ENCODE measurements around the gene TAF7.
A peak's percentile ranks its signal among the peaks of the same experiment; 100 is the strongest.

Gene TAF7

GRCh38 chr5:141320225-141321169 lies at the start of gene TAF7 (continued):
- 0 out of 2 replicates have a peak, but pooled peaks have one; percentile 6 for TF ChIP-seq KLF9 (tag by site-specific recombination; IDR thresholded peaks at IDR 0.05; ENCODE audit: low read depth)
- TF ChIP-seq YY1 (tag by site-specific recombination; IDR thresholded peaks at IDR 0.05), result peak; percentile 91
- peak; percentile 69; the same call in 1 of the 2 replicates for TF ChIP-seq ZEB2 (tag by site-specific recombination; IDR thresholded peaks at IDR 0.05)
- TF ChIP-seq ELK4 (IDR thresholded peaks at IDR 0.05; ENCODE audit: borderline replicate concordance, low read depth, low read length), result no peak; the same call in 1 of the 2 replicates
- 0 out of 2 replicates have a peak, but pooled peaks have one; percentile 9 for TF ChIP-seq WT1 (tag by site-specific recombination; IDR thresholded peaks at IDR 0.05)
- peak; percentile 81 for TF ChIP-seq SP3 (tag by site-specific recombination; IDR thresholded peaks at IDR 0.05)
- TF ChIP-seq ZNF366 (tag by site-specific recombination; conservative IDR thresholded peaks at IDR 0.05), result peak; percentile 37; the same call in 1 of the 2 replicates
- peak; percentile 85 for TF ChIP-seq KLF1 (tag by site-specific recombination; IDR thresholded peaks at IDR 0.05)
- peak; percentile 17; the same call in 1 of the 2 replicates for TF ChIP-seq ZFHX2 (tag by site-specific recombination; conservative IDR thresholded peaks at IDR 0.05)
- peak; percentile 87 for TF ChIP-seq ZNF660 (tag by site-specific recombination; IDR thresholded peaks at IDR 0.05)
- TF ChIP-seq ZNF610 (tag by site-specific recombination; IDR thresholded peaks at IDR 0.05; ENCODE audit: borderline replicate concordance), result peak; percentile 58; the same call in 1 of the 2 replicates
- no peak for TF ChIP-seq ZNF423 (tag by site-specific recombination; IDR thresholded peaks at IDR 0.05)
- TF ChIP-seq ZBTB21 (tag by site-specific recombination; IDR thresholded peaks at IDR 0.05), result 0 out of 2 replicates have a peak, but pooled peaks have one; percentile 8
- TF ChIP-seq CTCF (tag by site-specific recombination; IDR thresholded peaks at IDR 0.05), result peak; percentile 77
- 0 out of 2 replicates have a peak, but pooled peaks have one; percentile 31 for TF ChIP-seq SP7 (tag by site-specific recombination; IDR thresholded peaks at IDR 0.05)
- TF ChIP-seq PBX3 (CRISPR knock-in tag; IDR thresholded peaks at IDR 0.05), result peak; percentile 99
- peak; percentile 32 for TF ChIP-seq ZNF692 (tag by site-specific recombination; IDR thresholded peaks at IDR 0.05)
- no peak for TF ChIP-seq TCF7L2 (IDR thresholded peaks at IDR 0.05; ENCODE audit: borderline replicate concordance, low read depth, low read length)
- no peak; the same call in 1 of the 2 replicates for TF ChIP-seq ZBTB1 (tag by site-specific recombination; IDR thresholded peaks at IDR 0.05)
- peak; percentile 80; the same call in 1 of the 2 replicates for TF ChIP-seq ZNF2 (tag by site-specific recombination; IDR thresholded peaks at IDR 0.05)
- TF ChIP-seq ZBTB48 (tag by site-specific recombination; IDR thresholded peaks at IDR 0.05), result peak; percentile 60; the same call in 1 of the 2 replicates
- peak; percentile 94 for TF ChIP-seq SETDB1 (IDR thresholded peaks at IDR 0.05; ENCODE audit: insufficient read length, low read length)
- peak; percentile 43; the same call in 1 of the 2 replicates for TF ChIP-seq ZNF561 (tag by site-specific recombination; IDR thresholded peaks at IDR 0.05; ENCODE audit: borderline replicate concordance)
- peak; percentile 60 for TF ChIP-seq ZNF335 (tag by site-specific recombination; conservative IDR thresholded peaks at IDR 0.05)
- TF ChIP-seq ZNF221 (tag by site-specific recombination; IDR thresholded peaks at IDR 0.05; ENCODE audit: borderline replicate concordance), result no peak
- TF ChIP-seq ZNF518A (tag by site-specific recombination; conservative IDR thresholded peaks at IDR 0.05; ENCODE audit: low read depth), result peak; percentile 87
- no peak for TF ChIP-seq ZNF837 (tag by site-specific recombination; IDR thresholded peaks at IDR 0.05)
- peak; percentile 88 for TF ChIP-seq ZBTB17 (tag by site-specific recombination; IDR thresholded peaks at IDR 0.05)
- TF ChIP-seq ZNF311 (tag by site-specific recombination; IDR thresholded peaks at IDR 0.05; ENCODE audit: borderline replicate concordance), result no peak
